PC-9 (cell line): ENCODE measurements around the gene CACNA1D. TPM values are rescaled to one million over a fixed set of nuclear protein-coding genes. Genes with fewer than 3 reads are reported as not detected.

Experiments
- BruUV-seq: library from RNA; stranded (reverse); fragments of 400-500 nt; replicated peaks from 2 replicates; lab custom pipeline; 2021; lab: Mats Ljungman, UMichigan
- CTCF ChIA-PET: fragments of 300-600 bp; sonication (Branson Sonifier 250); formaldehyde crosslinking; loops from one replicate; lab custom pipeline; 2022; ENCODE audit warnings: antibody characterized with exemption; lab: Charles Lee
- POLR2A ChIA-PET: fragments of 300-600 bp; sonication (Branson Sonifier 250); formaldehyde crosslinking; loops from one replicate; lab custom pipeline; 2022; ENCODE audit warnings: antibody characterized with exemption; ENCODE audit not compliant: unreplicated experiment; lab: Charles Lee
- DNase-seq, 2 experiments: peaks; one replicate each; pipeline versions ENCODE4 v3.0.0 to v3.0.0-alpha.2; 2015 to 2022; ENCODE audit warnings: mixed read lengths in 1 of 2
- H2AFZ ChIP-seq: fragments of 200-600 bp; sonication (generic); 2 replicates; pipeline ENCODE4 v1.8.1; 2017; ENCODE audit warnings: antibody characterized with exemption
- H3F3A ChIP-seq: fragments of 200-600 bp; sonication (generic); 2 replicates; pipeline ENCODE4 v1.8.1; 2017; ENCODE audit warnings: antibody characterized with exemption, mild to moderate bottlenecking, low read depth; ENCODE audit not compliant: insufficient read depth
- H3K27ac ChIP-seq: fragments of 200-600 bp; sonication (generic); 2 replicates; pipeline ENCODE4 v1.6.1; 2016; ENCODE audit warnings: mixed run types
- H3K27me3 ChIP-seq: fragments of 200-600 bp; sonication (generic); 2 replicates; pipeline ENCODE4 v1.6.1; 2016; ENCODE audit warnings: low read depth, mixed run types; ENCODE audit not compliant: insufficient read depth
- H3K36me3 ChIP-seq: fragments of 200-600 bp; sonication (generic); 2 replicates; pipeline ENCODE4 v1.6.1; 2016; ENCODE audit warnings: low read depth, mixed run types
- H3K4me1 ChIP-seq: fragments of 200-600 bp; sonication (generic); replicated peaks from 2 replicates; pipeline ENCODE4 v1.6.1; 2016; ENCODE audit warnings: mixed run types; ENCODE audit not compliant: insufficient read depth
- H3K4me2 ChIP-seq: fragments of 200-600 bp; sonication (generic); 2 replicates; pipeline ENCODE4 v1.6.1; 2017; ENCODE audit warnings: mixed run types
- H3K4me3 ChIP-seq: fragments of 200-600 bp; sonication (generic); 2 replicates; pipeline ENCODE4 v1.6.1; 2016; ENCODE audit warnings: mixed run types
- H3K79me2 ChIP-seq: fragments of 200-600 bp; sonication (generic); 2 replicates; pipeline ENCODE4 v1.6.1; 2017; ENCODE audit warnings: low read depth, mixed run types
- H3K9me2 ChIP-seq: fragments of 200-600 bp; sonication (generic); 2 replicates; pipeline ENCODE4 v1.8.1; 2017; ENCODE audit warnings: mild to moderate bottlenecking; ENCODE audit not compliant: insufficient read depth
- H3K9me3 ChIP-seq: fragments of 200-600 bp; sonication (generic); 2 replicates; pipeline ENCODE4 v1.8.1; 2016; ENCODE audit warnings: low read depth; ENCODE audit not compliant: insufficient read depth
- H4K20me1 ChIP-seq: fragments of 200-600 bp; sonication (generic); 2 replicates; pipeline ENCODE4 v1.8.1; 2017; ENCODE audit not compliant: insufficient read depth
- CTCF ChIP-seq: fragments of 200-600 bp; sonication (generic); conservative IDR thresholded peaks from 2 replicates; pipeline ENCODE4 v1.6.1; 2017; ENCODE audit warnings: mixed run types, antibody characterized with exemption, mild to moderate bottlenecking, moderate library complexity
- EZH2 ChIP-seq: fragments of 200-600 bp; sonication (generic); IDR thresholded peaks from 2 replicates; pipeline ENCODE4 v1.8.0; 2017; ENCODE audit warnings: antibody characterized with exemption, low read depth
- intact Hi-C: fragments of 100-400 bp; cut with micrococcal nuclease; formaldehyde crosslinking; loops from one replicate; pipeline ENCODE4 v1.10.0; 2022; ENCODE audit not compliant: unreplicated experiment
- total RNA-seq: library from RNA; stranded (reverse); gene quantifications from 2 replicates; pipeline ENCODE4 v1.2.3, GENCODE V29; 2021

Gene CACNA1D
- total RNA-seq, 1 experiment from 2014 or later: not detected

GRCh38 chr3:53808496-53808895 is 314.1 kb downstream of the CACNA1D start:
- BruUV-seq: no TSS peak
- Histone ChIP-seq H3K79me2 (no peaks in the 10 kb centered on the region), H4K20me1 (no peaks in the 10 kb centered on the region), H3K4me1 (no peaks in the 10 kb centered on the region), H3K9me2 (no peaks in the 10 kb centered on the region), H3F3A (no peaks in the 10 kb centered on the region), H3K4me2 (no peak overlapping the region), H3K36me3 (no peaks in the 10 kb centered on the region), H3K27me3 (peaks cover 95% of the 10 kb centered on the region), H3K4me3 (no peak overlapping the region), H2AFZ (no peak overlapping the region), H3K9me3 (no peaks in the 10 kb centered on the region), H3K27ac (no peak overlapping the region)
- TF ChIP-seq EZH2 (no peak), CTCF (no peak)
- intact Hi-C loops: no loop called here
- POLR2A ChIA-PET: no interaction called here
- CTCF ChIA-PET: no interaction called here
- DNase-seq: no peak

GRCh38 chr3:53809267-53809666 is 314.9 kb downstream of the CACNA1D start:
- no peak overlapping the region for H2AFZ ChIP-seq
- no peaks in the 10 kb centered on the region for H3K4me1 ChIP-seq
- BruUV-seq: no TSS peak
- no peaks in the 10 kb centered on the region for H4K20me1 ChIP-seq
- intact Hi-C loops: no loop called here
- H3K4me2 ChIP-seq: no peak overlapping the region
- ChIA-PET POLR2A (no interaction called here), CTCF (no interaction called here)
- TF ChIP-seq CTCF: no peak
- no peak for TF ChIP-seq EZH2
- no peak overlapping the region for H3K4me3 ChIP-seq
- H3F3A ChIP-seq: no peaks in the 10 kb centered on the region
- no peaks in the 10 kb centered on the region for H3K9me3 ChIP-seq
- no peaks in the 10 kb centered on the region for H3K36me3 ChIP-seq
- no peaks in the 10 kb centered on the region for H3K9me2 ChIP-seq
- peaks cover 95% of the 10 kb centered on the region for H3K27me3 ChIP-seq
- no peak for DNase-seq
- H3K79me2 ChIP-seq: no peaks in the 10 kb centered on the region
- H3K27ac ChIP-seq: no peak overlapping the region

GRCh38 chr3:53809764-53810400 is 315.5 kb downstream of the CACNA1D start:
- intact Hi-C loops: no loop called here
- Histone ChIP-seq H2AFZ (no peak overlapping the region), H3K9me3 (no peaks in the 10 kb centered on the region), H3K27ac (no peak overlapping the region), H3F3A (no peaks in the 10 kb centered on the region), H3K36me3 (no peaks in the 10 kb centered on the region), H3K27me3 (peaks cover 95% of the 10 kb centered on the region), H4K20me1 (no peaks in the 10 kb centered on the region), H3K9me2 (no peaks in the 10 kb centered on the region), H3K4me1 (no peaks in the 10 kb centered on the region), H3K4me3 (no peak overlapping the region), H3K4me2 (no peak overlapping the region), H3K79me2 (no peaks in the 10 kb centered on the region)
- no TSS peak for BruUV-seq
- DNase-seq: no peak
- CTCF ChIA-PET: no interaction called here
- POLR2A ChIA-PET: no interaction called here
- no peak for TF ChIP-seq EZH2
- TF ChIP-seq CTCF: no peak
